ENCODE measurements around the gene UACA. TPM values are rescaled to one million over a fixed set of nuclear protein-coding genes. Genes with fewer than 3 reads are reported as not detected.
"Not testable (repeated sequence)": the region's sequence is repeated elsewhere in the genome, so short reads cannot be mapped to it uniquely, and the experiment has no call there.

UACA gene, protein sequence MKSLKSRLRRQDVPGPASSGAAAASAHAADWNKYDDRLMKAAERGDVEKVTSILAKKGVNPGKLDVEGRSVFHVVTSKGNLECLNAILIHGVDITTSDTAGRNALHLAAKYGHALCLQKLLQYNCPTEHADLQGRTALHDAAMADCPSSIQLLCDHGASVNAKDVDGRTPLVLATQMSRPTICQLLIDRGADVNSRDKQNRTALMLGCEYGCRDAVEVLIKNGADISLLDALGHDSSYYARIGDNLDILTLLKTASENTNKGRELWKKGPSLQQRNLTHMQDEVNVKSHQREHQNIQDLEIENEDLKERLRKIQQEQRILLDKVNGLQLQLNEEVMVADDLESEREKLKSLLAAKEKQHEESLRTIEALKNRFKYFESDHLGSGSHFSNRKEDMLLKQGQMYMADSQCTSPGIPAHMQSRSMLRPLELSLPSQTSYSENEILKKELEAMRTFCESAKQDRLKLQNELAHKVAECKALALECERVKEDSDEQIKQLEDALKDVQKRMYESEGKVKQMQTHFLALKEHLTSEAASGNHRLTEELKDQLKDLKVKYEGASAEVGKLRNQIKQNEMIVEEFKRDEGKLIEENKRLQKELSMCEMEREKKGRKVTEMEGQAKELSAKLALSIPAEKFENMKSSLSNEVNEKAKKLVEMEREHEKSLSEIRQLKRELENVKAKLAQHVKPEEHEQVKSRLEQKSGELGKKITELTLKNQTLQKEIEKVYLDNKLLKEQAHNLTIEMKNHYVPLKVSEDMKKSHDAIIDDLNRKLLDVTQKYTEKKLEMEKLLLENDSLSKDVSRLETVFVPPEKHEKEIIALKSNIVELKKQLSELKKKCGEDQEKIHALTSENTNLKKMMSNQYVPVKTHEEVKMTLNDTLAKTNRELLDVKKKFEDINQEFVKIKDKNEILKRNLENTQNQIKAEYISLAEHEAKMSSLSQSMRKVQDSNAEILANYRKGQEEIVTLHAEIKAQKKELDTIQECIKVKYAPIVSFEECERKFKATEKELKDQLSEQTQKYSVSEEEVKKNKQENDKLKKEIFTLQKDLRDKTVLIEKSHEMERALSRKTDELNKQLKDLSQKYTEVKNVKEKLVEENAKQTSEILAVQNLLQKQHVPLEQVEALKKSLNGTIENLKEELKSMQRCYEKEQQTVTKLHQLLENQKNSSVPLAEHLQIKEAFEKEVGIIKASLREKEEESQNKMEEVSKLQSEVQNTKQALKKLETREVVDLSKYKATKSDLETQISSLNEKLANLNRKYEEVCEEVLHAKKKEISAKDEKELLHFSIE (N-terminal part only)
- 46.2 and 49.3 TPM in 2 replicates for total RNA-seq
- long read RNA-seq, partial matches to known transcripts = 195 of 263 reads
- long read RNA-seq, other reads (novel, unspliced or antisense) = 65 of 263 reads

- H3K4me3 Mint-ChIP-seq (ENCODE audit: low read depth) = peak within 1 kb of the TSS; percentile 83
- no peaks in the 10 kb centered on the region for H3K36me3 Mint-ChIP-seq (ENCODE audit: insufficient read depth)
- H3K27ac Mint-ChIP-seq = peak within 1 kb of the TSS; percentile 93
- peaks cover 36% of the 10 kb centered on the region for H3K4me1 Mint-ChIP-seq (ENCODE audit: low read depth)
- DNase-seq (ENCODE audit: low spot score, unreplicated experiment) = peak; percentile 99
- no peaks in the 10 kb centered on the region for H3K27me3 Mint-ChIP-seq
- no peaks in the 10 kb centered on the region for H3K9me3 Mint-ChIP-seq (ENCODE audit: low read depth)
- TF ChIP-seq, protein P1, sequence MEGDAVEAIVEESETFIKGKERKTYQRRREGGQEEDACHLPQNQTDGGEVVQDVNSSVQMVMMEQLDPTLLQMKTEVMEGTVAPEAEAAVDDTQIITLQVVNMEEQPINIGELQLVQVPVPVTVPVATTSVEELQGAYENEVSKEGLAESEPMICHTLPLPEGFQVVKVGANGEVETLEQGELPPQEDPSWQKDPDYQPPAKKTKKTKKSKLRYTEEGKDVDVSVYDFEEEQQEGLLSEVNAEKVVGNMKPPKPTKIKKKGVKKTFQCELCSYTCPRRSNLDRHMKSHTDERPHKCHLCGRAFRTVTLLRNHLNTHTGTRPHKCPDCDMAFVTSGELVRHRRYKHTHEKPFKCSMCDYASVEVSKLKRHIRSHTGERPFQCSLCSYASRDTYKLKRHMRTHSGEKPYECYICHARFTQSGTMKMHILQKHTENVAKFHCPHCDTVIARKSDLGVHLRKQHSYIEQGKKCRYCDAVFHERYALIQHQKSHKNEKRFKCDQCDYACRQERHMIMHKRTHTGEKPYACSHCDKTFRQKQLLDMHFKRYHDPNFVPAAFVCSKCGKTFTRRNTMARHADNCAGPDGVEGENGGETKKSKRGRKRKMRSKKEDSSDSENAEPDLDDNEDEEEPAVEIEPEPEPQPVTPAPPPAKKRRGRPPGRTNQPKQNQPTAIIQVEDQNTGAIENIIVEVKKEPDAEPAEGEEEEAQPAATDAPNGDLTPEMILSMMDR (IDR thresholded peaks at IDR 0.05; ENCODE audit: unreplicated experiment) = no peak
These were observed at the start of gene UACA for GRCh38 chr15:70763120-70763949. Gene UACA, minus strand, starts transcription at chr15:70763558. Its CDS starts 151 bp downstream, at chr15:70763407.

GRCh38 chr15:70812827-70813364 lies 49.5 kb upstream of the UACA start:
- Mint-ChIP-seq H3K9me3 (ENCODE audit: low read depth) (peaks cover 4% of the 10 kb centered on the region), H3K4me3 (ENCODE audit: low read depth) (no peak overlapping the region), H3K27ac (no peak overlapping the region), H3K36me3 (ENCODE audit: insufficient read depth) (no peaks in the 10 kb centered on the region), H3K4me1 (ENCODE audit: low read depth) (peaks cover 12% of the 10 kb centered on the region), H3K27me3 (peaks cover 9% of the 10 kb centered on the region)
- DNase-seq (ENCODE audit: low spot score, unreplicated experiment) = no peak
- TF ChIP-seq, protein P1 (IDR thresholded peaks at IDR 0.05; ENCODE audit: unreplicated experiment) = no peak

DNA sequence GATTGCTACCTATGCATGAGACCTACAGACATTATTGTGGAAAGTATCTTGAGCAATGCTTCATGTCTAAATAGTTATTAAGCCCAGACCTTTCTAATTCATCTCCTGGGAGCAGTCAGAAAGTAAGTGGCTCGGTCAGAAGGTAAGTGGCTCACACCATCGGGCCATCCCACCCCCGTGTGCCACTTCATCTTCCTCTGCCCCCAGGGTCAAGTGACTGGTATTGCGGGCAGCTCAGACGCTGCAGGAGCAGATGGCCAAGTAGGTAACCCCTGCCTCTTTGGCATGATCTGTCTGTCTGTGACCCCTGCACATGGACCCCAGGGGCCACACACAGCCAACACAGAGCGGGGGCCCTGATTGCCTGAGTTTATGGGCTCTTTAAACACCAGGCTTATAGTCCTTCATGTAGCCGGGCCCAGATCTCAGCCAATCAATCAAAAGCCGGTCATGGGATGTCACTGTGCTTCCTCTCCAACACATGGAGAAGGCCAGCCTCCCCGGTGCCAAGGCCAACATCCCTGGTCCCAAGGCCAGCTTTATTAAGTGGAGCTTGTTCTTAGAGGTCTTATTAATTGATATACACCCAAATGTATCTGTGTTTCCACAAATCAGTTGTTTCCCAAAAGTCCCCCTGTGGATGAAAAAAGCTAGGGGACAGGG lies 47.7 kb upstream of the UACA start:
- H3K4me3 Mint-ChIP-seq (ENCODE audit: low read depth) = no peak overlapping the region
- peaks cover 12% of the 10 kb centered on the region for H3K4me1 Mint-ChIP-seq (ENCODE audit: low read depth)
- TF ChIP-seq, protein P1 (IDR thresholded peaks at IDR 0.05; ENCODE audit: unreplicated experiment) = no peak
- no peak overlapping the region for H3K27ac Mint-ChIP-seq
- peaks cover 16% of the 10 kb centered on the region for H3K27me3 Mint-ChIP-seq
- H3K9me3 Mint-ChIP-seq (ENCODE audit: low read depth) = peaks cover 4% of the 10 kb centered on the region
- no peak for DNase-seq (ENCODE audit: low spot score, unreplicated experiment)
- no peaks in the 10 kb centered on the region for H3K36me3 Mint-ChIP-seq (ENCODE audit: insufficient read depth)

GRCh38 chr15:70806992-70807712 lies 43.8 kb upstream of the UACA start:
- H3K4me1 Mint-ChIP-seq (ENCODE audit: low read depth) = no peaks in the 10 kb centered on the region
- H3K4me3 Mint-ChIP-seq (ENCODE audit: low read depth) = no peak overlapping the region
- H3K9me3 Mint-ChIP-seq (ENCODE audit: low read depth) = no peaks in the 10 kb centered on the region
- H3K27me3 Mint-ChIP-seq = peaks cover 19% of the 10 kb centered on the region
- DNase-seq (ENCODE audit: low spot score, unreplicated experiment) = no peak
- no peak overlapping the region for H3K27ac Mint-ChIP-seq
- H3K36me3 Mint-ChIP-seq (ENCODE audit: insufficient read depth) = no peaks in the 10 kb centered on the region
- TF ChIP-seq, protein P1 (IDR thresholded peaks at IDR 0.05; ENCODE audit: unreplicated experiment) = no peak

GRCh38 chr15:70804388-70804787 lies 41.0 kb upstream of the UACA start:
- not testable (repeated sequence) for DNase-seq (ENCODE audit: low spot score, unreplicated experiment); H3K27ac Mint-ChIP-seq; H3K36me3 Mint-ChIP-seq (ENCODE audit: insufficient read depth); H3K9me3 Mint-ChIP-seq (ENCODE audit: low read depth); H3K4me3 Mint-ChIP-seq (ENCODE audit: low read depth); H3K4me1 Mint-ChIP-seq (ENCODE audit: low read depth)
- H3K27me3 Mint-ChIP-seq = peaks cover 12% of the 10 kb centered on the region

Measured in progenitor cell of endocrine pancreas (in vitro differentiated cells).